Mesenteric fat pad (tissue), 1 donor: ENCODE data around the gene STX3. TPM values are rescaled to one million over a fixed set of nuclear protein-coding genes. Genes with fewer than 3 reads are reported as not detected.
"Not testable (repeated sequence)": the region's sequence is repeated elsewhere in the genome, so short reads cannot be mapped to it uniquely, and the experiment has no call there.

Experiments
- DNase-seq: peaks from one replicate; pipeline ENCODE4 v3.0.0-alpha.2; 2020; ENCODE audit warnings: low spot score
- total RNA-seq: library from RNA; stranded (reverse); fragmentation: NEBNext Ultra II Directional; extraction: Animal tissue kit (Norgen Biotek cat#: 25700); gene quantifications from one replicate; pipeline ENCODE4 v1.2.1, GENCODE V29; 2021
- donor health status: DM: yes; HTN: yes; CAD: no.

Gene STX3
- total RNA-seq, 1 donor from 2014 or later, result 24.9 TPM

GRCh38 chr11:59839615-59840014 is 84.4 kb downstream of the STX3 start:
- DNase-seq, result no peak

- no peak for DNase-seq
Measured at GRCh38 chr11:59841514-59841913, 86.3 kb downstream of the STX3 start.

DNA sequence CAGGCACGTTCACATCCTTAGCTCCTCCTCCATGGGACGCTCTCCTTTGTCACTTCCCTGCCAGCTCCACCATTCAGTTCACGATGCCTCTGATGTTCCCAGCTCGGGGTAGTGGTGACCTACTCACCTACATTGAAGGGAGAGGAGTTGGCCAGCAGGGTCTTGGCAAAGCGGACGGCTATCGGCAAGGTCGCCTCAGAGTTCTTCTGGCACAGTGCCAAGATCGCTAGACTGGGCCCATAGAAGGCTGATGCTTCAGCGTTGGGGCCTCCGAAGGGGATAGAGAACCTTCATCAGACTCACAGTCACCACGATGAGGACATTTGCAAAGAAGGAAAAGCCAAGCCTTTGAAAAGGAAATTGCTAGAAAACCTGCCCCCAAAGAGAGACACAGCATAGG is 87.1 kb downstream of the STX3 start:
- no peak for DNase-seq

- DNase-seq, result no peak
Measured at GRCh38 chr11:59845399-59845798, 90.2 kb downstream of the STX3 start, which contains the start of gene CBLIF. Gene CBLIF, minus strand, starts transcription at chr11:59845499. Its CDS starts 46 bp downstream, at chr11:59845453.

DNA sequence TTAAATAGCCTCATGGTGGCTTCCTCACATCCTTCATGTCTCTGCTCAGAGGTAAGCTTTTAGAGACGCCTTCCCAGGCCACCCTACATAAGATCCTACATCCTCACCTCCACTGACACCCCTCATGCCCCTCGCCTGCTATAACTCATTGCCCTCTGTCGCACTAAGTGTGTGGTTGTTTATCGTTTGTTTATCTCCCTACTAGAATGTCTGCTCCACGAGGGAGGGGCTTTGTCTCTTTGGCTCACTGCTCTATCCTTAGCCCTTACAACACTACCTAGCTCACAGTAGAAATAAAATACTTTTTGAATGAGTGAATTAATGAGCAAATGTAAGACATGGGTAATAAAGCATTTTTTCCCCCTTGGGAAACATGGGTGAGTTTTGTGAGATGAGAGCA is 91.4 kb downstream of the STX3 start:
- DNase-seq, result no peak

GRCh38 chr11:59847626-59848025 is 92.5 kb downstream of the STX3 start:
- no peak for DNase-seq

DNA sequence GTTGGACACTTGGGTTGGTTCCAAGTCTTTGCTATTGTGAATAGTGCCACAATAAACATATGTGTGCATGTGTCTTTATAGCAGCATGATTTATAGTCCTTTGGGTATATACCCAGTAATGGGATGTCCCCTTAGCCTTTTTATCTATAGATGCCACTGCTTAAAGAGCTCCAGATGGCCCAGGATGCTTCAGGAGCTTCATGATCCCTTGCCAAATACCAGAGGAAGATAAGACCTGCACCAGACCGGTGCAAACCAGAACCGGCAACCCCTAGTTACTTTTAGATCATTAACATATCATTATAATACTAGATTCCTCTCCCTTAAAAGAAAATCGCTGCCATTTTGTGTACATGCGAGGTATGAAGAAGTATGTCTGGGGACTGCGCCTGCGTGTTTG is 93.3 kb downstream of the STX3 start:
- not testable (repeated sequence) for DNase-seq

DNA sequence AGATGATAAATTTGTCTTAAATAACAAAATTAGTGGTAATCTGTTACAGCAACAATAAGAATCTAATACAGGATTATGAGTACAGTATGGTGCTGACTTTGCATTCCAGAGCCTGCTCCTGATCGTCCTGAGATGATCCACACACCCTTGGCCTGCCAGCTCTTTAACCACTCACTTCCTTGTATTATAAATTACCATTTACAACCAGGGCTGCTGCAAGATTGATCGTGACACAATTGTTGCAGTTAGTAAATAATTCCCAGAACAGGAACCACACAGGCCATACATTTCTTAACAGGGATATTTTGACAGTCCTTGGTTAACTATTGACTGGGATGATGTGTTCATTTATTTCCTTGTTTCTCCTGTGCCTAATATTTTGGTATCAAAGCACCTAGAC is 94.0 kb downstream of the STX3 start:
- DNase-seq, result no peak

DNA sequence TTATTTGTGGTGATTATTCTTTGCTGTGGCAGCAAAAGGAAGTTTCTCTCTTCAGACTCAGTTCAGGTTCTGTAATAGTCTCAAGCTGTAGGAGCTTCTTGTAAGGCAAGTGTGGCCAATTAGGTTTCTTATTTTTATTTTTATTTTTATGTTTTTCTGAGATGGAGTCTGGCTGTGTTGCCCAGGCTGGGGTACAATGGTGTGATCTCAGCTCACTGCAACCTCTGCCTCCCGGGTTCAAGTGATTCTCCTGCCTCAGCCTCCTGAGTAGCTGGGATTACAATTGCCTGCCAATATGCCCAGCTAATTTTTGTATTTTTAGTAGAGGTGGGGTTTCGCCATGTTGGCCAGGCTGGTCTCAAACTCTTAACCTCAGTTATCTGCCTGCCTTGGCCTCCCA is 94.4 kb downstream of the STX3 start:
- DNase-seq, result not testable (repeated sequence)

GRCh38 chr11:59851416-59851815 is 96.2 kb downstream of the STX3 start:
- DNase-seq, result not testable (repeated sequence)

DNA sequence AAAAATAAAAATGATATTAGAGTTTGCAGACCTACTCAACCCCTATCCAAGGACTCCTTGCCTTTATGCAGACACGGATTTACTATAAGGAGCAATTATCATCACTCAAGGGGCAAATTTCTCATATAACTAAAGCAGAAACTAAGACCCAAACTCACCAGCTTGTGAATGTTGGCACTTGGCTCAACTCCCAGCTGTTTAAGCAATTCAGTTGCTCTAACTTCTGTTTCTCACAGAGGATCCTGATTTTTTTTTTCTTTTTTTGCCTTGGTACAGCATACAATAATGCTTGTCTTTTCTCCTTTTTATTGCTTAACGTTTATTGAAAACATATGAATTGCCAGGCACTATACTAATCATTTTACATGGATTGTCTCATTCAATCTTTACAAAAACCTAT is 99.7 kb downstream of the STX3 start:
- no peak for DNase-seq

Other genes with a start within 250 kb of the STX3 start
- not detected for gene OR4D9, start 243.8 kb upstream of the STX3 start, total RNA-seq
- gene OSBP, start 139.6 kb upstream of the STX3 start, total RNA-seq, result 39.8 TPM
- gene PATL1, start 86.3 kb upstream of the STX3 start, total RNA-seq, result 32.5 TPM
- not detected for gene OR10V1, start 41.5 kb upstream of the STX3 start, total RNA-seq
- gene MRPL16, start 55.4 kb downstream of the STX3 start, total RNA-seq, result 39.5 TPM
- gene CBLIF, start 90.1 kb downstream of the STX3 start, total RNA-seq, result not detected
- gene TCN1, start 111.1 kb downstream of the STX3 start, total RNA-seq, result not detected
- not detected for gene OOSP3, start 123.4 kb downstream of the STX3 start, total RNA-seq
- gene OOSP1, start 183.1 kb downstream of the STX3 start, total RNA-seq, result not detected
- gene OOSP4A, start 208.7 kb downstream of the STX3 start, total RNA-seq, result not detected